Measurements from ENCODE around the gene OASL. TPM values are rescaled to one million over a fixed set of nuclear protein-coding genes. Genes with fewer than 3 reads are reported as not detected.

OASL gene
- total RNA-seq, 1 donor from 2014 or later, result 1.1 TPM

Other genes with a start within 250 kb of the OASL start
- 87.3 TPM for gene SPPL3, start 134.9 kb downstream of the OASL start, total RNA-seq
- not detected for gene HNF1A, start 60.7 kb downstream of the OASL start, total RNA-seq
- 18.0 TPM for gene C12orf43, start 22.8 kb downstream of the OASL start, total RNA-seq
- 1.8 TPM for gene P2RX7, start 93.6 kb upstream of the OASL start, total RNA-seq
- gene P2RX4, start 170.9 kb upstream of the OASL start, total RNA-seq, result 28.0 TPM